Midbrain (tissue), 1 donor: Measurements from ENCODE around the gene PLAGL2.
"Not testable (repeated sequence)": the region's sequence is repeated elsewhere in the genome, so short reads cannot be mapped to it uniquely, and the experiment has no call there.

Source experiments
- DNase-seq: peaks from one replicate; lab custom pipeline; 2025; lab: John Stamatoyannopoulos, UW

The PLAGL2 gene

DNA sequence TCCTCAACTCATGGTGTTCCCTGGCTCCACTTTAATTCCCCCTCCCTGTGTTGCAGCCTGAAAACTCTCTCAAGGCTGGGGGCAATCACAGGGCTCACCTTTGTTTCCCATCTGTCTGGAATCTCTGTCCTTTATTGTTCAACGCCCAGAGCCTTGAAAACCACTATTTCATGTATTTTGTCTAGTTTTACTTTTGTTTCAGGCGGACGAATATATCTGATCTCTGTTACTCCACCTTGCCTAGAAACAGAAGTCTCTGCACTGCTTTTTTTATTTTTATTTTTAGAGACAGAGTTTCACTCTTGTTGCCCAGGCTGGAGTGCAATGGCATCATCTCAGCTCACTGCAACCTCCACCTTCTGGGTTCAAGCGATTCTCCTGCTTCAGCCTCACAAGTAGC lies 27.6 kb downstream of the PLAGL2 start:
- DNase-seq: no peak

DNA sequence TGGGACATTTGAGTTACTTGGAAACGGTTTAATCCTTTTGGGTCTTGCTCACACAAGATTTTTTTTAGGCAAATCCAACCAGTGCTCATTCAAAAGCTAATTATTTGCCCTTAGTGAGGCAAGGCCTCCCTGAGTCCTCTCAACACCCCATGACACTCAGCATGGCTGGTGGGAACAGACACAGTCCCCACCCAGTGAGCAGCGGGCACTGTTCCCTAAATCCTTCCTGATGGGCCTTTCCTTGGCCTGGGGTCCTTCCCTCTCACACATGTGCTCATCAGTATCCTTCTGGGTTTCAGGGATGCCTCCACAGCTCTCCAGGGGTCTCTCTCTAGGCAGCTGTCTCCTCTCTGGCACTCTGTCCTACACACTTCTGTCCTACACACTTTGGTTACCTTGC lies 28.0 kb downstream of the PLAGL2 start:
- DNase-seq: no peak

GRCh38 chr20:32177696-32178095 lies 29.8 kb downstream of the PLAGL2 start:
- DNase-seq: not testable (repeated sequence)

DNA sequence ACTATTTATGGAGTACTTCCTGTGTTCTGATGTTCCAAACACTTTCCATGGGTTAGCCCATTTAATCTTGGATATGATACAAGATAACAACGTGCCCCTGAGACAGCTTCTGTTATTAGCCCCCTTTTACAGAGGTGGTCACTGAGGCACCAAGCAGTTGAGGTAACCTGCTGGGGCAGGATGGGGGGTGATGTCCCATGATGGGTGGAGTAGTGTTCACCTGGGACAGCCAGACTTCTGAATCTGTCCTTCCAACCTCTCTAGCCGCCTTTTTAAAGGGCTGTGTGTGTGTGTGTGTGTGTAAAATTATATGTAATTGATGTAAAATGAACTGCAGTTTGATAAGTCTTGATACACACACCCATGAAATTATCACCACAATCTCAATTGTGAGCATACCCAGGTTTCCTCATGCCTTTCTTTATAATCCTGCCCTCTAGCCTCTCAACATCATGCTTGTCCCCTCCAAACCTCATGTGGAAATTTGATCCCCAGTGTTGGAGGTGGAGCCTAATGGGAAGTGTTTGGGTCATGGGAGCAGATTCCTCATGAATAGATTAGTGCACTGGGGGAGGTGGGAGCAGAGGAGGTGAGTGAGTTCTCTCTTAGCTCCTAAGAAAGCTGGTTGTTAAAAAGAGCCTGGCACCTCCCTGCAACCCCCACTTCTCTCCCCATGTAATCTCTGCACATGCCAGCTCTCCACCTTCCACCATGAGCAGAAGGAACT lies 39.2 kb downstream of the PLAGL2 start:
- no peak for DNase-seq

DNA sequence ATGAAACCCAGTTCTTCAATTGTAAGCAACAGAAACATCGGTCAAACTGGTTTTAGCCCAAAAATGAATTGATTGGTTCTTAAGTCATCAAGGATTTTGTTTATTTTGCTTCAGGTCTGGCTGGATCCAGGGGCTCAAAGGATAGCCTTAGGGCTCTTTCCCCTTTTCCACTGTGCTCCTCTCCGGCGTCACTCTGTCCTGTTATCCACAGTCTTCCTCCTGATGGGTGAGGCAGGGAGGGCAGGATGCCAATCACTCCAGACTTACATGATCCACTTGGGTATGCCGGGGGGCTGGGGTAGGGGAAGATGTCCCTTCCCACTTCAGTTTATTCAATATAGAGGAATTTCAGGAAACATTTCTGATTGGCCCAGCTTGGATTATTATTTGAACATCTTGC lies 40.0 kb downstream of the PLAGL2 start:
- no peak for DNase-seq

DNA sequence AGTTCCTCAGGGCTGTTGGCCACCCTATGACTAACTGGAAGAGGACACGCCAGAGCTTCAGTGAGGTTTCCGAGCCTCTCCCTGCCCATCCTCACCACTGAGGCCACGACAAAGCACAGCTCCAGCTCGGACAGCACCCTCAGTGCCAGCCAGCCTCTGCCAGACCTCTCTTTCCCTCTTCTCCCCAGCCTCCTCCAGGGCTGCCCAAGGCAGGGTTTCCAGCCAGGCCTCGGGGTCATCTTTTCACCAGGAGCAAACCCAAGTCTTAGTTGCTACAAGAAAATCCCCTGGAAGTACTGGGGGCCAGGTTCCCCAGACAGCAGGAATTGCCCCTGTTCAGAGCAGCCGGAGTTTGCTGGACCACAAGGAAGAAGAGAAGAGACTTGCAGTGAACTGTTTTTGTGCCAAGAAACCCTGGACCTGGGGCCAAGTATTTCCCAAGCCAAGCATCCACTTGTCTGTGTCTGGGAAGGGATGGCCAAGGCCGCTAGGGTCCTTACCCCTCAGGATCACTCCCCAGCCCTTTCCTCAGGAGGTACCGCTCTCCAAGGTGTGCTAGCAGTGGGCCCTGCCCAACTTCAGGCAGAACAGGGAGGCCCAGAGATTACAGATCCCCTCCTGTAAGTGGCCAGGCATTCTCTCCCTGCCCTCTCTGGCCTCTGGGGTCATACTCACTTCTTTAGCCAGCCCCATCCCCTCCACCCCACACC lies 41.6 kb downstream of the PLAGL2 start:
- DNase-seq: no peak

GRCh38 chr20:32164984-32165735 lies 42.4 kb downstream of the PLAGL2 start:
- no peak for DNase-seq

GRCh38 chr20:32163951-32164350 lies 43.6 kb downstream of the PLAGL2 start:
- DNase-seq: no peak

GRCh38 chr20:32162351-32162750 lies 45.2 kb downstream of the PLAGL2 start:
- no peak for DNase-seq

DNA sequence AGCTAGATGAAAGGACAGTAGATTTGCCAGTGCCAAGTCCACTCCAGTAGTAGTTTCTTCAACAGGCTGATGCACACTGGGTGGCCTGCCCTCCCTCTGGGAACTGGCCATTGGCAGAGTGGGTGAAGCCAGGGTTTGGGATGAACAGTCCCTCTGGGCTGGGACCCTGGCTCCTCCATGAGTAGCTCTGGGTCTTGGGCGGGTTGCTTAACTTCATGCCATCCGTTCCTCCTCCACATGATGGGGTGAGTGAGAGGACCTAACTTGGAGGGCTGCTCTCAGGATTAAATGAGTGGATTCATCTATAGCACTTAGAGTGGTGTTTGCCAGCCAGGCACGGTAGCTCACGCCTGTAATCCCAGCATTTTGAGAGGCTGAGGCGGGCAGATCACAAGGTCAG lies 47.2 kb downstream of the PLAGL2 start:
- no peak for DNase-seq

GRCh38 chr20:32159766-32160221 lies 47.7 kb downstream of the PLAGL2 start:
- no peak for DNase-seq

- DNase-seq: no peak
Observed at GRCh38 chr20:32158943-32159660, 48.4 kb downstream of the PLAGL2 start.

DNA sequence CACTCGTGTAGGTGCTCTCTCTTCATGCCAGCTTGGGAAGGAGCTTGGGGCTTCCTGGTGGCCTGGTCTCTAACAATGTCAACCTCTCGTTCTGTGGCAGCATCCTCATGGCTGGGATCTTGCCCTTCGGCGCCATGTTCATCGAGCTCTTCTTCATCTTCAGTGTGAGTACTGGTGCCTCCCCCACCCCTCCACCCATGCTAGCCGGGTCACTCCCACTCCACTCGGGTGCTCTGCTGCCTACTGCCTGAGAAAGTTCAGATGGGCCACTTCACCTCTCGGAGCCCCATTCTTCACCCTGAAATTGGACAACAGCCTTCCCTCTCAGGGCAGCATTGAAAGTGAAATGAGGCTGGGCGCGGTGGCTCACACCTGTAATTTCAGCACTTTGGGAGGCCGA lies 49.2 kb downstream of the PLAGL2 start:
- DNase-seq: no peak

- no peak for DNase-seq
Observed at GRCh38 chr20:32157611-32158010, 49.9 kb downstream of the PLAGL2 start.

- peak; percentile 12 for DNase-seq
Observed at GRCh38 chr20:32155017-32155981, 52.2 kb downstream of the PLAGL2 start.

DNA sequence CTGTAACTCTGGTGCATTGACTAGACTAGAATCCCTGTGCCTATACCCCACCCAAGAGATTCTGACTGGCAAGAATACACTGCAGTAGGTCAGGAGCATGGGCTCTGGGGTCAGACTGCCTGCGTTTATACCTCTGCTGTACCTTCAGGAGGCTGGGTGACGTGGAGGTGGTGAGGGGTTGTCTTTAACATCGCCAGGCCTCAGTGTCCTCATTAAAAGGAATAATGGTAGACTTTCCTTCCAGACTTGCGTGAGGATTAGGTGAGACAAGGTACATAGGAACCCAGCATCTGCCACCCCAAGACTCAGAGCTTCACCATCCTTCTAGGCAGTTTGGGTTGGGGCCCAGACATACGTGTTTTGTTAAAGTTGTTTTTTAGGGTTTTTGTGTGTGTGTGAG lies 53.8 kb downstream of the PLAGL2 start:
- no peak for DNase-seq

- DNase-seq: no peak
Observed at GRCh38 chr20:32153156-32153665, 54.3 kb downstream of the PLAGL2 start.

GRCh38 chr20:32152421-32153155 lies 55.0 kb downstream of the PLAGL2 start:
- no peak for DNase-seq

DNA sequence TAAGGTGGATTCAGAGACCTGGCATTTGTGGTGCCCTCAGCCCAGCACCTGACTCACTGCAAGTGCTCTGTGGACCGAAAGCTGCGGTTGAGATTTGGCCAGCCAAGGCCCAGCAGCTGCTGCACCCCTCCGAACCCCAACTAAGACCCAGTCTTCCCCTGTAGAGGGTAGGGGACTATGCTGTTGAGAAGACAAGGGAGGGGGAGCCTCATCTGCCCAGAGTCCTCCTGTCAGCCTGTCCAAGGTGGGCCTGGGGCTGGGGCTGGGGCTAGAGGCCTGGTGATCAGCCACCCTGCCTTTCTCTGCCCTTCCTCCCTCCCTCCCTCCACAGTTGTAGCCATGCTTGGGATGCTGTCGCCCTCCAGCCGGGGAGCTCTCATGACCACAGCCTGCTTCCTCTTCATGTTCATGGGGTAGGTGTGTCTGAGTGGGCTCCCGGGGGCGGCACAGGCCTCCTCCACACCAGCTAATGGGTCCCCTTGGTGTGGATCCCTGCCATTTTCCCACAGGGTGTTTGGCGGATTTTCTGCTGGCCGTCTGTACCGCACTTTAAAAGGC lies 57.2 kb downstream of the PLAGL2 start:
- DNase-seq: no peak
